B cell (primary cell): ENCODE results near the gene RNPEP. TPM values are rescaled to one million over a fixed set of nuclear protein-coding genes. Genes with fewer than 3 reads are reported as not detected.

Experiments
- ATAC-seq: fragments of 200-7000 bp; cut with Tn5 transposase; one replicate; pipeline ENCODE4 v1.10.0; 2021; ENCODE audit warnings: low read depth, mild to moderate bottlenecking, moderate number of reproducible peaks, moderate library complexity
- CTCF ChIA-PET: fragments of 350-600 bp; sonication (Branson Sonifier 250); formaldehyde crosslinking; loops from one replicate; lab custom pipeline; 2021; ENCODE audit warnings: antibody characterized with exemption, inconsistent platforms; lab: Charles Lee
- POLR2A ChIA-PET: fragments of 350-600 bp; sonication (Branson Sonifier 250); formaldehyde crosslinking; loops from one replicate; lab custom pipeline; 2021; ENCODE audit warnings: antibody characterized with exemption; lab: Charles Lee
- DNase-seq: peaks from one replicate; pipeline ENCODE4 v3.0.0; 2013
- H2AFZ ChIP-seq: 2 replicates; pipeline ENCODE4 v1.6.1; 2012; ENCODE audit warnings: mild to moderate bottlenecking, low read depth, low read length; ENCODE audit not compliant: insufficient read depth, poor library complexity, severe bottlenecking
- H3K27ac ChIP-seq, 2 donors: 1 replicate in 1 of 2; 2 replicates in 1 of 2; pipeline ENCODE4 v1.5.1; 2012 to 2013; ENCODE audit warnings: low read length in 2 of 2, mild to moderate bottlenecking in 2 of 2, moderate library complexity in 1 of 2
- H3K27me3 ChIP-seq, 4 experiments: fragments of 200-600 bp in 1 of 4; sonication (generic) in 1 of 4; replicated peaks in 1 of 4; 1 replicate in 2 of 4; 2 replicates in 2 of 4; pipeline versions ENCODE4 v1.6.1 to v1.7.0; 2013 to 2016; ENCODE audit warnings: low read length in 3 of 4, mild to moderate bottlenecking in 2 of 4, mixed read lengths in 1 of 4, moderate library complexity in 1 of 4; ENCODE audit not compliant: insufficient read depth in 4 of 4, control insufficient read depth in 3 of 4; ENCODE audit errors: control extremely low read depth in 1 of 4
- H3K36me3 ChIP-seq, 2 experiments: replicated peaks in 1 of 2; 1 replicate in 1 of 2; 2 replicates in 1 of 2; pipeline versions ENCODE4 v1.6.1 to v1.7.1; 2013; ENCODE audit warnings: low read length in 1 of 2; ENCODE audit not compliant: insufficient read depth in 2 of 2, control insufficient read depth in 1 of 2; ENCODE audit errors: control extremely low read depth in 1 of 2, extremely low read depth in 1 of 2
- H3K4me1 ChIP-seq, 2 donors: fragments of 200-600 bp in 1 of 2; sonication (generic) in 1 of 2; 1 replicate in 1 of 2; 2 replicates in 1 of 2; pipeline versions ENCODE4 v1.5.1 to v1.6.1; 2013 to 2017; ENCODE audit warnings: low read length in 2 of 2; ENCODE audit not compliant: control insufficient read depth in 2 of 2, insufficient read depth in 2 of 2
- H3K4me2 ChIP-seq: replicated peaks from 2 replicates; pipeline ENCODE3; 2012; ENCODE audit warnings: mild to moderate bottlenecking, low read depth, low read length; ENCODE audit not compliant: poor library complexity, severe bottlenecking
- H3K4me3 ChIP-seq, 5 experiments: fragments of 200-600 bp in 1 of 5; sonication (generic) in 1 of 5; 1 replicate in 3 of 5; 2 replicates in 2 of 5; pipeline versions ENCODE4 v1.5.1 to v1.7.0; 2011 to 2016; ENCODE audit warnings: low read length in 4 of 5, mild to moderate bottlenecking in 4 of 5, low read depth in 2 of 5, control low read depth in 1 of 5, moderate library complexity in 1 of 5; ENCODE audit not compliant: insufficient read depth in 1 of 5; ENCODE audit errors: control extremely low read depth in 1 of 5, extremely low read depth in 1 of 5
- H3K79me2 ChIP-seq: fragments of 200-600 bp; sonication (generic); one replicate; pipeline ENCODE4 v1.6.0; 2016; ENCODE audit warnings: low read length; ENCODE audit not compliant: control insufficient read depth, insufficient read depth
- H3K9ac ChIP-seq: fragments of 200-600 bp; sonication (generic); 2 replicates; pipeline ENCODE4 v1.6.1; 2017; ENCODE audit warnings: mild to moderate bottlenecking, low read length, moderate library complexity
- H3K9me3 ChIP-seq, 3 donors: one replicate each; pipeline versions ENCODE4 v1.6.1 to v1.7.1; 2013; ENCODE audit warnings: low read length in 2 of 3; ENCODE audit not compliant: control insufficient read depth in 2 of 3, insufficient read depth in 1 of 3; ENCODE audit errors: control extremely low read depth in 1 of 3
- H4K20me1 ChIP-seq: 2 replicates; pipeline ENCODE4 v1.6.0; 2012; ENCODE audit warnings: mild to moderate bottlenecking, low read length; ENCODE audit not compliant: insufficient read depth, control insufficient read depth, poor library complexity, severe bottlenecking
- H3K27ac Mint-ChIP-seq: one replicate; pipeline ENCODE4 v1.8.0; 2021; ENCODE audit warnings: mixed read lengths
- H3K27me3 Mint-ChIP-seq: one replicate; pipeline ENCODE4 v1.8.0; 2021; ENCODE audit warnings: mixed read lengths
- H3K4me1 Mint-ChIP-seq: one replicate; pipeline ENCODE4 v1.8.0; 2021; ENCODE audit warnings: mixed read lengths
- H3K4me3 Mint-ChIP-seq: one replicate; pipeline ENCODE4 v1.8.0; 2021; ENCODE audit warnings: mixed read lengths
- H3K9me3 Mint-ChIP-seq: one replicate; pipeline ENCODE4 v1.8.0; 2022; ENCODE audit warnings: mixed read lengths; ENCODE audit not compliant: insufficient read depth
- EZH2 ChIP-seq: IDR thresholded peaks from 2 replicates; pipeline ENCODE4 v1.6.1; 2012; ENCODE audit warnings: borderline replicate concordance, low read depth, mild to moderate bottlenecking, moderate library complexity, low read length; ENCODE audit not compliant: insufficient read depth, poor library complexity, severe bottlenecking
- WGBS: methylation state at CpG from one replicate; pipeline ENCODE4 v1.1.5; 2013; ENCODE audit warnings: missing lambda C conversion rate; ENCODE audit not compliant: insufficient coverage; 5-methylcytosine and 5-hydroxymethylcytosine counted together
- intact Hi-C: fragments of 100-400 bp; cut with micrococcal nuclease; formaldehyde crosslinking; loops from one replicate; pipeline ENCODE4 v1.10.0; 2022
- polyA plus RNA-seq: library from polyadenylated mRNA; depleted of rRNA; stranded (reverse); fragments of >200 nt; gene quantifications from 2 replicates; pipeline ENCODE4 v1.2.3, GENCODE V29; 2012
- total RNA-seq, 2 donors: library from RNA; stranded (reverse); fragments of 120-200 nt in 1 of 2; gene quantifications; 1 replicate in 1 of 2; 2 replicates in 1 of 2; pipeline versions ENCODE4 v1.2.3 to v1.2.4, GENCODE V29; 2013 to 2022
- TF ChIP-seq, protein P1 (sequence below): fragments of 200-600 bp; IDR thresholded peaks from one replicate; pipeline ENCODE4 v1.8.0; 2022; ENCODE audit warnings: antibody characterized with exemption, mild to moderate bottlenecking

Gene RNPEP
- total and polyA plus RNA-seq, 2 donors (not counting 1 experiment from before 2014, with no cell fraction given) = 28.9 to 42.9 TPM

DNA sequence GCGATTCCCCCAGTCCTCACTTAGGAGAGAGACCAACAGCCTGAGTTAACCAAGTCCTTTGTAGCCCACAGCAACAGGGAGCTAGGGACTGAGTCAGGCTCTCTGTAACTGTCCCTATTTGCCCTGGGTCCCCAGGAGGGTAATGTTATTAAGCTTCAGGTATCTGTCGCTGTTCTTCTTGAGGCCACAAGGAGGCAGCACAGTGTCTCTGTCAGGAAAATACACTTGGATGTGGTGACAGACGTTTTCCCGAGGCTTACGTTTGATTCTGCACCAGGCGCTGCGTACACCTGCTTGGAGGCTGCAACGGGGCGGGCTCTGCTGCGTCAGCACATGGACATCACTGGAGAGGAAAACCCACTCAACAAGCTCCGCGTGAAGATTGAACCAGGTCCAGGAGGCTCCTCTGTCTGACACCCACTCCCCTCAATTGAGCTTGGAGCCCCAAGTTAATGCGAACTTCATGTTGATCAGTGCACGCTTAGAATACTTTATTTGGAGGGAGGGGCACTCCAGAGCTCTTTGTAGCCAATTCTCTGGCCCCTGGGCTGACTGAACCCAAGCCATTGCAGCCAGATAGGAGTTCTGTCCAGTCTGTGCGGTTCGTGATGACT, 17.3 kb downstream of the RNPEP start:
- no peaks in the 10 kb centered on the region for H3K4me1 Mint-ChIP-seq
- Histone ChIP-seq H2AFZ (no peak overlapping the region), H3K36me3 (peaks cover 9 to 64% of the 10 kb centered on the region in 2 experiments), H3K9ac (no peak overlapping the region), H3K9me3 (no peaks in the 10 kb centered on the region), H4K20me1 (no peaks in the 10 kb centered on the region), H3K27ac (no peak overlapping the region), H3K4me2 (no peak overlapping the region), H3K4me1 (no peaks in the 10 kb centered on the region), H3K27me3 (no peaks in the 10 kb centered on the region), H3K4me3 (no peak overlapping the region), H3K79me2 (no peaks in the 10 kb centered on the region)
- no peaks in the 10 kb centered on the region for H3K9me3 Mint-ChIP-seq
- peak; percentile 49 for ATAC-seq
- peak; percentile 47 for DNase-seq
- POLR2A ChIA-PET = no interaction called here
- H3K27me3 Mint-ChIP-seq = no peaks in the 10 kb centered on the region
- CTCF ChIA-PET = interaction anchor here (0.7 to 3.4 kb wide), 13 partner anchors 9 to 751 kb away, joined by 3 to 22 read pairs (median 4); partner anchors contain the start of gene RNPEP
- H3K4me3 Mint-ChIP-seq = no peak overlapping the region
- TF ChIP-seq, protein P1, sequence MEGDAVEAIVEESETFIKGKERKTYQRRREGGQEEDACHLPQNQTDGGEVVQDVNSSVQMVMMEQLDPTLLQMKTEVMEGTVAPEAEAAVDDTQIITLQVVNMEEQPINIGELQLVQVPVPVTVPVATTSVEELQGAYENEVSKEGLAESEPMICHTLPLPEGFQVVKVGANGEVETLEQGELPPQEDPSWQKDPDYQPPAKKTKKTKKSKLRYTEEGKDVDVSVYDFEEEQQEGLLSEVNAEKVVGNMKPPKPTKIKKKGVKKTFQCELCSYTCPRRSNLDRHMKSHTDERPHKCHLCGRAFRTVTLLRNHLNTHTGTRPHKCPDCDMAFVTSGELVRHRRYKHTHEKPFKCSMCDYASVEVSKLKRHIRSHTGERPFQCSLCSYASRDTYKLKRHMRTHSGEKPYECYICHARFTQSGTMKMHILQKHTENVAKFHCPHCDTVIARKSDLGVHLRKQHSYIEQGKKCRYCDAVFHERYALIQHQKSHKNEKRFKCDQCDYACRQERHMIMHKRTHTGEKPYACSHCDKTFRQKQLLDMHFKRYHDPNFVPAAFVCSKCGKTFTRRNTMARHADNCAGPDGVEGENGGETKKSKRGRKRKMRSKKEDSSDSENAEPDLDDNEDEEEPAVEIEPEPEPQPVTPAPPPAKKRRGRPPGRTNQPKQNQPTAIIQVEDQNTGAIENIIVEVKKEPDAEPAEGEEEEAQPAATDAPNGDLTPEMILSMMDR = peak; percentile 71
- TF ChIP-seq EZH2 = no peak
- no peak overlapping the region for H3K27ac Mint-ChIP-seq
- WGBS = 80% methylated on average over 13 of the region's 16 CpGs
- intact Hi-C loops = no loop called here

DNA sequence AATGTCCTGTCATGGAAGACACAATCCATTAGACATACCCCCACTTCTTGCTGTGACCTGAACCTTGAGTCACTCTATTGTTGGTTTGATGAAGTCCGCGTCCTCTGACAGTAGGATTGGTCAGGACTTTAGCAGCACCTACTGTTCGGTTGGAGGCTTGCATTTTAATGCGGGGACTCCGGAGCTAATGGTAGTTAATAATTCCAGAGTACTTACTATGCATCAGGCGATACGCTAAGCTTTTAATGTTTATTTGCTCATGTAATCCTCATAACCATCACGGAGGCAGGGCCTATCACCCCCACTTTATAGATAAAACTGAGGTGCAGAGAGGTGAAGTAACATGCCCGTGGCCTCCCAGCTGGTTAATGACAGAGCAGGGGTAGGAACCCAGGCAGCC, 20.1 kb downstream of the RNPEP start:
- no peaks in the 10 kb centered on the region for H3K27me3 ChIP-seq
- POLR2A ChIA-PET = no interaction called here
- H2AFZ ChIP-seq = no peak overlapping the region
- intact Hi-C loops = no loop called here
- Mint-ChIP-seq H3K27ac (no peak overlapping the region), H3K4me1 (no peaks in the 10 kb centered on the region), H3K9me3 (no peaks in the 10 kb centered on the region), H3K4me3 (no peak overlapping the region), H3K27me3 (no peaks in the 10 kb centered on the region)
- H3K79me2 ChIP-seq = no peaks in the 10 kb centered on the region
- CTCF ChIA-PET = no interaction called here
- H3K36me3 ChIP-seq = peaks cover 9 to 59% of the 10 kb centered on the region in 2 experiments
- no peak overlapping the region for H3K4me2 ChIP-seq
- TF ChIP-seq EZH2 = no peak
- TF ChIP-seq, protein P1 = no peak
- ATAC-seq = no peak
- WGBS = 100% methylated on average over 2 of the region's 9 CpGs
- no peaks in the 10 kb centered on the region for H3K9me3 ChIP-seq
- no peak overlapping the region for H3K4me3 ChIP-seq
- H4K20me1 ChIP-seq = no peaks in the 10 kb centered on the region
- H3K27ac ChIP-seq = no peak overlapping the region
- H3K9ac ChIP-seq = no peak overlapping the region
- no peaks in the 10 kb centered on the region for H3K4me1 ChIP-seq
- no peak for DNase-seq
